Metanephros (tissue), 2 donors: ENCODE data around the gene DPH6. TPM values are rescaled to one million over a fixed set of nuclear protein-coding genes. Genes with fewer than 3 reads are reported as not detected.

Experiments
- small RNA-seq: library from RNA; depleted of rRNA; stranded (forward); fragments of <200 nt; gene quantifications from one replicate; pipeline ENCODE3, GENCODE V24; 2014; ENCODE audit warnings: low replicate concordance
- total RNA-seq: library from RNA; depleted of rRNA; stranded (reverse); fragments of >200 nt; gene quantifications from one replicate; pipeline ENCODE4 v1.2.3, GENCODE V29; 2014

The DPH6 gene
- total RNA-seq: 32.7 TPM

GRCh38 chr15:35545824-35546510 is at the start of gene DPH6:
TSS of gene DPH6 (minus strand) at chr15:35546165. CDS start at chr15:35546141, 24 bp downstream.

Small RNA genes lying within 50 kb of the gene (small RNA-seq; reads per million reads assigned to genes)
- gene AC019288.1 (not detected), gene MIR3942 (not detected)
